GM23338 (cell line): ENCODE data around the gene SFSWAP. TPM values are rescaled to one million over a fixed set of nuclear protein-coding genes. Genes with fewer than 3 reads are reported as not detected.

Source experiments
- ATAC-seq: fragments of 200-7000 bp; cut with Tn5 transposase; 3 replicates; pipeline ENCODE4 v1.9.1; 2020
- DNase-seq: peaks from one replicate; pipeline ENCODE4 v3.0.0-alpha.2; 2015; ENCODE audit warnings: low spot score
- H2AFZ ChIP-seq: fragments of 200-600 bp; sonication (generic); 2 replicates; pipeline ENCODE4 v1.8.0; 2016; ENCODE audit warnings: antibody characterized with exemption, mild to moderate bottlenecking, moderate library complexity
- H3F3A ChIP-seq: fragments of 200-600 bp; sonication (generic); replicated peaks from 2 replicates; pipeline ENCODE4 v1.8.0; 2017; ENCODE audit warnings: antibody characterized with exemption, mixed run types, low read depth
- H3K27ac ChIP-seq: fragments of 200-600 bp; sonication (generic); 2 replicates; pipeline ENCODE4 v1.6.1; 2016; ENCODE audit warnings: low read depth
- H3K27me3 ChIP-seq: fragments of 200-600 bp; sonication (generic); 2 replicates; pipeline ENCODE4 v1.8.0; 2016; ENCODE audit warnings: mild to moderate bottlenecking, mixed run types, moderate library complexity; ENCODE audit not compliant: insufficient read depth
- H3K36me3 ChIP-seq: fragments of 200-600 bp; sonication (generic); 2 replicates; pipeline ENCODE4 v1.8.0; 2016; ENCODE audit warnings: mild to moderate bottlenecking; ENCODE audit not compliant: insufficient read depth
- H3K4me1 ChIP-seq: fragments of 200-600 bp; sonication (generic); 2 replicates; pipeline ENCODE4 v1.8.0; 2016; ENCODE audit warnings: mild to moderate bottlenecking, moderate library complexity; ENCODE audit not compliant: insufficient read depth
- H3K4me2 ChIP-seq: fragments of 200-600 bp; sonication (generic); 2 replicates; pipeline ENCODE4 v1.7.1; 2017; ENCODE audit warnings: mixed run types
- H3K4me3 ChIP-seq: fragments of 200-600 bp; sonication (generic); 2 replicates; pipeline ENCODE4 v1.6.1; 2016; ENCODE audit warnings: mixed run types
- H3K79me2 ChIP-seq: fragments of 200-600 bp; sonication (generic); replicated peaks from 2 replicates; pipeline ENCODE4 v1.8.0; 2017; ENCODE audit warnings: mild to moderate bottlenecking; ENCODE audit not compliant: insufficient read depth
- H3K9me2 ChIP-seq: fragments of 200-600 bp; sonication (generic); 2 replicates; pipeline ENCODE4 v1.8.0; 2017; ENCODE audit not compliant: insufficient read depth
- H4K20me1 ChIP-seq: fragments of 200-600 bp; sonication (generic); replicated peaks from 2 replicates; pipeline ENCODE4 v1.8.0; 2017; ENCODE audit warnings: mild to moderate bottlenecking; ENCODE audit not compliant: insufficient read depth
- H3K27ac Mint-ChIP-seq: 2 replicates; pipeline ENCODE4 v1.8.0; 2020; ENCODE audit warnings: inconsistent platforms, mild to moderate bottlenecking, moderate library complexity, mixed read lengths
- H3K27me3 Mint-ChIP-seq: 3 replicates; pipeline ENCODE4 v1.8.0; 2022; ENCODE audit warnings: low read depth, mild to moderate bottlenecking, moderate library complexity, mixed read lengths, inconsistent platforms; ENCODE audit not compliant: insufficient read depth, poor library complexity
- H3K36me3 Mint-ChIP-seq: 3 replicates; pipeline ENCODE4 v1.8.0; 2021; ENCODE audit warnings: low read depth, mild to moderate bottlenecking, inconsistent platforms, moderate library complexity, mixed read lengths
- H3K4me1 Mint-ChIP-seq: 3 replicates; pipeline ENCODE4 v1.8.0; 2020; ENCODE audit warnings: mild to moderate bottlenecking, inconsistent platforms, mixed read lengths
- H3K4me3 Mint-ChIP-seq: 3 replicates; pipeline ENCODE4 v1.8.0; 2021; ENCODE audit warnings: moderate library complexity, mild to moderate bottlenecking, inconsistent platforms, mixed read lengths
- H3K9me3 Mint-ChIP-seq: 3 replicates; pipeline ENCODE4 v1.8.0; 2020; ENCODE audit warnings: moderate library complexity, mild to moderate bottlenecking, inconsistent platforms, mixed read lengths
- EZH2phosphoT487 ChIP-seq: fragments of 200-600 bp; sonication (generic); IDR thresholded peaks from one replicate; pipeline ENCODE4 v1.8.1; 2018; ENCODE audit warnings: antibody characterized with exemption; ENCODE audit not compliant: unreplicated experiment
- NANOG ChIP-seq: IDR thresholded peaks from 2 replicates; pipeline ENCODE4 v1.6.1; 2016; ENCODE audit warnings: antibody characterized with exemption, borderline replicate concordance
- STAT1 ChIP-seq: IDR thresholded peaks from one replicate; pipeline ENCODE4 v1.6.1; 2016; ENCODE audit warnings: antibody characterized with exemption; ENCODE audit not compliant: unreplicated experiment
- ZNF114 ChIP-seq: fragments of 250-450 bp; sonication (Bioruptor Pico); IDR thresholded peaks from 2 replicates; pipeline ENCODE4 v1.5.0; 2020; ENCODE audit warnings: mild to moderate bottlenecking, moderate library complexity
- ZNF331 ChIP-seq: fragments of 250-450 bp; sonication (Bioruptor Pico); IDR thresholded peaks from 2 replicates; pipeline ENCODE4 v1.5.0; 2020; ENCODE audit warnings: low read depth, mild to moderate bottlenecking, moderate library complexity
- polyA plus RNA-seq: library from polyadenylated mRNA; unstranded; fragments of >200 nt; fragmentation: Nextera tagmentation; extraction: Ambion mirVana; gene quantifications from 2 replicates; pipeline ENCODE4 v1.2.1, GENCODE V29; 2016
- total RNA-seq: library from RNA; depleted of rRNA; stranded (reverse); fragments of >200 nt; shearing (Covaris generic); gene quantifications from 2 replicates; pipeline ENCODE4 v1.2.3, GENCODE V29; 2014
- TF ChIP-seq, protein P1 (sequence below): fragments of 250-450 bp; sonication (Bioruptor Pico); IDR thresholded peaks from 2 replicates; pipeline ENCODE4 v1.5.0; 2020; ENCODE audit warnings: mild to moderate bottlenecking, moderate library complexity
- TF ChIP-seq, protein P2 (sequence below), 2 experiments: fragments of 200-600 bp in 1 of 2; sonication (generic) in 1 of 2; conservative IDR thresholded peaks; 2 replicates each; pipeline versions ENCODE4 v1.5.1 to v1.6.1; 2016 to 2017; ENCODE audit warnings: antibody characterized with exemption in 2 of 2, low read depth in 2 of 2, mild to moderate bottlenecking in 2 of 2, moderate library complexity in 1 of 2
- TF ChIP-seq, protein P3 (sequence below): IDR thresholded peaks from 2 replicates; pipeline ENCODE4 v1.6.1; 2016; ENCODE audit warnings: antibody characterized with exemption

The SFSWAP gene
- total and polyA plus RNA-seq, 2 experiments from 2014 or later = 41.0 to 49.8 TPM

DNA sequence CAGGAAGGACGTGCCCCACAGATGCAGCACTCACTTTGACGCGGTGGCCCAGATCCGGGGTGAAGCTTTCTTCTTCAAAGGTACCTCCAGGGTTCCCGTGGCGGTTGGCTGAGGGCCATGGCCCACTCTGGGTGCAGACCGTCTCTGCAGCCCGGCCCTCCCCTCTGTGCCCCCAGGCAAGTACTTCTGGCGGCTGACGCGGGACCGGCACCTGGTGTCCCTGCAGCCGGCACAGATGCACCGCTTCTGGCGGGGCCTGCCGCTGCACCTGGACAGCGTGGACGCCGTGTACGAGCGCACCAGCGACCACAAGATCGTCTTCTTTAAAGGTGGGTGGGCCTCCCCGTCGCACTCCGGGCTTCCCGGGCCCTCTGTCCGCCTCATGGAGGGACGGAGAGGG lies 134.2 kb downstream of the SFSWAP start:
- no peak overlapping the region for H3K4me2 ChIP-seq
- ATAC-seq = no peak
- no peak for DNase-seq
- TF ChIP-seq, protein P1, sequence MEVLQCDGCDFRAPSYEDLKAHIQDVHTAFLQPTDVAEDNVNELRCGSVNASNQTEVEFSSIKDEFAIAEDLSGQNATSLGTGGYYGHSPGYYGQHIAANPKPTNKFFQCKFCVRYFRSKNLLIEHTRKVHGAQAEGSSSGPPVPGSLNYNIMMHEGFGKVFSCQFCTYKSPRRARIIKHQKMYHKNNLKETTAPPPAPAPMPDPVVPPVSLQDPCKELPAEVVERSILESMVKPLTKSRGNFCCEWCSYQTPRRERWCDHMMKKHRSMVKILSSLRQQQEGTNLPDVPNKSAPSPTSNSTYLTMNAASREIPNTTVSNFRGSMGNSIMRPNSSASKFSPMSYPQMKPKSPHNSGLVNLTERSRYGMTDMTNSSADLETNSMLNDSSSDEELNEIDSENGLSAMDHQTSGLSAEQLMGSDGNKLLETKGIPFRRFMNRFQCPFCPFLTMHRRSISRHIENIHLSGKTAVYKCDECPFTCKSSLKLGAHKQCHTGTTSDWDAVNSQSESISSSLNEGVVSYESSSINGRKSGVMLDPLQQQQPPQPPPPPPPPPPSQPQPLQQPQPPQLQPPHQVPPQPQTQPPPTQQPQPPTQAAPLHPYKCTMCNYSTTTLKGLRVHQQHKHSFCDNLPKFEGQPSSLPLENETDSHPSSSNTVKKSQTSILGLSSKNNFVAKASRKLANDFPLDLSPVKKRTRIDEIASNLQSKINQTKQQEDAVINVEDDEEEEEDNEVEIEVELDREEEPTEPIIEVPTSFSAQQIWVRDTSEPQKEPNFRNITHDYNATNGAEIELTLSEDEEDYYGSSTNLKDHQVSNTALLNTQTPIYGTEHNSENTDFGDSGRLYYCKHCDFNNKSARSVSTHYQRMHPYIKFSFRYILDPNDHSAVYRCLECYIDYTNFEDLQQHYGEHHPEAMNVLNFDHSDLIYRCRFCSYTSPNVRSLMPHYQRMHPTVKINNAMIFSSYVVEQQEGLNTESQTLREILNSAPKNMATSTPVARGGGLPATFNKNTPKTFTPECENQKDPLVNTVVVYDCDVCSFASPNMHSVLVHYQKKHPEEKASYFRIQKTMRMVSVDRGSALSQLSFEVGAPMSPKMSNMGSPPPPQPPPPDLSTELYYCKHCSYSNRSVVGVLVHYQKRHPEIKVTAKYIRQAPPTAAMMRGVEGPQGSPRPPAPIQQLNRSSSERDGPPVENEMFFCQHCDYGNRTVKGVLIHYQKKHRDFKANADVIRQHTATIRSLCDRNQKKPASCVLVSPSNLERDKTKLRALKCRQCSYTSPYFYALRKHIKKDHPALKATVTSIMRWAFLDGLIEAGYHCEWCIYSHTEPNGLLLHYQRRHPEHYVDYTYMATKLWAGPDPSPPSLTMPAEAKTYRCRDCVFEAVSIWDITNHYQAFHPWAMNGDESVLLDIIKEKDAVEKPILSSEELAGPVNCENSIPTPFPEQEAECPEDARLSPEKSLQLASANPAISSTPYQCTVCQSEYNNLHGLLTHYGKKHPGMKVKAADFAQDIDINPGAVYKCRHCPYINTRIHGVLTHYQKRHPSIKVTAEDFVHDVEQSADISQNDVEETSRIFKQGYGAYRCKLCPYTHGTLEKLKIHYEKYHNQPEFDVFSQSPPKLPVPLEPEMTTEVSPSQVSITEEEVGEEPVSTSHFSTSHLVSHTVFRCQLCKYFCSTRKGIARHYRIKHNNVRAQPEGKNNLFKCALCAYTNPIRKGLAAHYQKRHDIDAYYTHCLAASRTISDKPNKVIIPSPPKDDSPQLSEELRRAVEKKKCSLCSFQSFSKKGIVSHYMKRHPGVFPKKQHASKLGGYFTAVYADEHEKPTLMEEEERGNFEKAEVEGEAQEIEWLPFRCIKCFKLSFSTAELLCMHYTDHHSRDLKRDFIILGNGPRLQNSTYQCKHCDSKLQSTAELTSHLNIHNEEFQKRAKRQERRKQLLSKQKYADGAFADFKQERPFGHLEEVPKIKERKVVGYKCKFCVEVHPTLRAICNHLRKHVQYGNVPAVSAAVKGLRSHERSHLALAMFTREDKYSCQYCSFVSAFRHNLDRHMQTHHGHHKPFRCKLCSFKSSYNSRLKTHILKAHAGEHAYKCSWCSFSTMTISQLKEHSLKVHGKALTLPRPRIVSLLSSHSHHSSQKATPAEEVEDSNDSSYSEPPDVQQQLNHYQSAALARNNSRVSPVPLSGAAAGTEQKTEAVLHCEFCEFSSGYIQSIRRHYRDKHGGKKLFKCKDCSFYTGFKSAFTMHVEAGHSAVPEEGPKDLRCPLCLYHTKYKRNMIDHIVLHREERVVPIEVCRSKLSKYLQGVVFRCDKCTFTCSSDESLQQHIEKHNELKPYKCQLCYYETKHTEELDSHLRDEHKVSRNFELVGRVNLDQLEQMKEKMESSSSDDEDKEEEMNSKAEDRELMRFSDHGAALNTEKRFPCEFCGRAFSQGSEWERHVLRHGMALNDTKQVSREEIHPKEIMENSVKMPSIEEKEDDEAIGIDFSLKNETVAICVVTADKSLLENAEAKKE (CRISPR knock-in tag) = no peak
- no peak for TF ChIP-seq EZH2phosphoT487
- no peak for TF ChIP-seq ZNF331 (CRISPR knock-in tag)
- TF ChIP-seq STAT1 = no peak
- TF ChIP-seq, protein P2, sequence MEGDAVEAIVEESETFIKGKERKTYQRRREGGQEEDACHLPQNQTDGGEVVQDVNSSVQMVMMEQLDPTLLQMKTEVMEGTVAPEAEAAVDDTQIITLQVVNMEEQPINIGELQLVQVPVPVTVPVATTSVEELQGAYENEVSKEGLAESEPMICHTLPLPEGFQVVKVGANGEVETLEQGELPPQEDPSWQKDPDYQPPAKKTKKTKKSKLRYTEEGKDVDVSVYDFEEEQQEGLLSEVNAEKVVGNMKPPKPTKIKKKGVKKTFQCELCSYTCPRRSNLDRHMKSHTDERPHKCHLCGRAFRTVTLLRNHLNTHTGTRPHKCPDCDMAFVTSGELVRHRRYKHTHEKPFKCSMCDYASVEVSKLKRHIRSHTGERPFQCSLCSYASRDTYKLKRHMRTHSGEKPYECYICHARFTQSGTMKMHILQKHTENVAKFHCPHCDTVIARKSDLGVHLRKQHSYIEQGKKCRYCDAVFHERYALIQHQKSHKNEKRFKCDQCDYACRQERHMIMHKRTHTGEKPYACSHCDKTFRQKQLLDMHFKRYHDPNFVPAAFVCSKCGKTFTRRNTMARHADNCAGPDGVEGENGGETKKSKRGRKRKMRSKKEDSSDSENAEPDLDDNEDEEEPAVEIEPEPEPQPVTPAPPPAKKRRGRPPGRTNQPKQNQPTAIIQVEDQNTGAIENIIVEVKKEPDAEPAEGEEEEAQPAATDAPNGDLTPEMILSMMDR (conservative IDR thresholded peaks at IDR 0.05; ENCODE audit: low read depth in 2 of 2) = no peak
- no peak for TF ChIP-seq NANOG
- no peak for TF ChIP-seq ZNF114 (CRISPR knock-in tag)
- TF ChIP-seq, protein P3, sequence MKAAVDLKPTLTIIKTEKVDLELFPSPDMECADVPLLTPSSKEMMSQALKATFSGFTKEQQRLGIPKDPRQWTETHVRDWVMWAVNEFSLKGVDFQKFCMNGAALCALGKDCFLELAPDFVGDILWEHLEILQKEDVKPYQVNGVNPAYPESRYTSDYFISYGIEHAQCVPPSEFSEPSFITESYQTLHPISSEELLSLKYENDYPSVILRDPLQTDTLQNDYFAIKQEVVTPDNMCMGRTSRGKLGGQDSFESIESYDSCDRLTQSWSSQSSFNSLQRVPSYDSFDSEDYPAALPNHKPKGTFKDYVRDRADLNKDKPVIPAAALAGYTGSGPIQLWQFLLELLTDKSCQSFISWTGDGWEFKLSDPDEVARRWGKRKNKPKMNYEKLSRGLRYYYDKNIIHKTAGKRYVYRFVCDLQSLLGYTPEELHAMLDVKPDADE = no peak
- H2AFZ ChIP-seq = no peak overlapping the region
- Mint-ChIP-seq H3K9me3 (no peaks in the 10 kb centered on the region), H3K4me1 (no peaks in the 10 kb centered on the region; the same call in 2 of the 3 replicates), H3K4me3 (no peak overlapping the region), H3K27me3 (peaks cover 7% of the 10 kb centered on the region), H3K27ac (no peak overlapping the region), H3K36me3 (peaks cover 84% of the 10 kb centered on the region)
- no peaks in the 10 kb centered on the region for H3K36me3 ChIP-seq
- H3K27ac ChIP-seq = no peak overlapping the region
- no peaks in the 10 kb centered on the region for H3K79me2 ChIP-seq
- no peaks in the 10 kb centered on the region for H4K20me1 ChIP-seq
- H3K4me3 ChIP-seq = no peak overlapping the region
- H3K27me3 ChIP-seq = no peaks in the 10 kb centered on the region
- no peaks in the 10 kb centered on the region for H3K9me2 ChIP-seq
- no peaks in the 10 kb centered on the region for H3K4me1 ChIP-seq
- H3F3A ChIP-seq = no peaks in the 10 kb centered on the region
